Retinal pigment epithelial cell (primary cell): Measurements from ENCODE around the gene GOLGA8Q.
"Not testable (repeated sequence)": the region's sequence is repeated elsewhere in the genome, so short reads cannot be mapped to it uniquely, and the experiment has no call there.

Source experiments
- DNase-seq: peaks from one replicate; pipeline ENCODE4 v3.0.0-alpha.2; 2010; ENCODE audit warnings: low read depth
- H3K4me3 ChIP-seq: 2 replicates; pipeline ENCODE4 v1.5.1; 2011; ENCODE audit warnings: mild to moderate bottlenecking, low read length, control low read depth, moderate library complexity

GOLGA8Q gene

DNA sequence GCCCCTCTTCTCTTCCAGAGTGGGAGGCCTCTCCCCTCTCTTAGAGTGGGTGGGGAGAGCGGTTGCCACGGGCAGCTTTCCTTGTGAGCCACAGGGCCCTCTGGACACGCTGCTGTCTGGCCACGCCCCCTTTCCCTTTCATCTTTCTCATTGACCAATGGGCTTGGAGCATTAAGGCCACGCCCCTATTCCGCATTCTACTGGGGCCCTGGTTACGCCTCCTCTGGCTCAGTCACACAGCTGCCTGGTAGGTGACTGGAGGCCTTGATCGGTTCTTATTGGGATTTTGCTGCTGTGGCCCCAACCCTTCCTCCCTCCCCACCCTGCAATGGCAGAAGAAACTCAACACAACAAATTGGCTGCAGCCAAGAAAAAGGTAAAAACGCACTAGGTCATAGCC, at the start of gene GOLGA8Q:
GOLGA8Q (plus strand) TSS at position 301 of the 400 bp plus-strand sequence; CDS start at position 329, 28 bp downstream.
- not testable (repeated sequence) for DNase-seq, H3K4me3 ChIP-seq

- not testable (repeated sequence) for DNase-seq, H3K4me3 ChIP-seq
Measured at GRCh38 chr15:30502904-30503781, 48.7 kb upstream of the GOLGA8Q start.

- not testable (repeated sequence) for H3K4me3 ChIP-seq, DNase-seq
Measured at GRCh38 chr15:30504162-30504843, 47.5 kb upstream of the GOLGA8Q start.

- H3K4me3 ChIP-seq, DNase-seq: not testable (repeated sequence)
Measured at GRCh38 chr15:30514545-30514944, 37.3 kb upstream of the GOLGA8Q start.

DNA sequence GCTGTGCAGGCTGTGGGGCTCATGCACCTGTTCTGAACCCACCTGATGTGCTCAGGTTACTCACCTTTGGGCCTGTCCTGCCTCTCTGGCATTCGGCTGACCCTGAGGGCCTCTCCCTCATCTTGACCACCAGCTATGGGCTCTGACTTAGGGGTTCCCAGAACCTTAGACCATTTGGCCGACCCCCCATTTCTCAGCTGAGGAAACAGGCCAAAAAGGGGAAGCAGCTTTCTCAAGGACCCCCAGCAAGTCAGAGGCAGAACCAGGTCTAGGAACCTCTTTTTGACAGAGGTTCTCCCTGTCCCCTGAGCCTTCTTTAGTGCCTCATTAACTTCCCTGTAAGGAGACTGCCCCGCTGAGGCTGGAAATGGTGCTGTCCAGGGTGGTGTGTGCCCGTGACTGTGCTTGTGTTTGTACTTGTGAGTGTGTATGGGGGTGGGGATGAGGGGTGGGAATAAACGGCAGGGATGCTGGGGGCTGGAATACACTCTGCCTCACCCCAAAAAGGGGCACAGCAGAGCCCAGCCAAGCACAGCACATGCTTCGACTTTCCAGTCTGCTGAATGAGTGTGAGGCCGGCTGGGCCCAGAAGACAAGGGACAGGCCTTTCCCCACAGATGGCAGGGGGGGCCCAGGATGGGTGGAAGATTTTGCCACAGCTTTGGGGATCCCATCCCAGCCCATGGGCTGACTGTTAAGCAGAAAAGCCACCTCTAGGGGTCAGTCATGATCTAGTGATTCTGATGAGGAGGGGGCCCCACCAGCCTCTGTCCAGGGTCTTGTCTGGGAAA, 28.2 kb upstream of the GOLGA8Q start:
- not testable (repeated sequence) for H3K4me3 ChIP-seq, DNase-seq

GRCh38 chr15:30525912-30526311, 25.9 kb upstream of the GOLGA8Q start:
- DNase-seq = not testable (repeated sequence)

DNA sequence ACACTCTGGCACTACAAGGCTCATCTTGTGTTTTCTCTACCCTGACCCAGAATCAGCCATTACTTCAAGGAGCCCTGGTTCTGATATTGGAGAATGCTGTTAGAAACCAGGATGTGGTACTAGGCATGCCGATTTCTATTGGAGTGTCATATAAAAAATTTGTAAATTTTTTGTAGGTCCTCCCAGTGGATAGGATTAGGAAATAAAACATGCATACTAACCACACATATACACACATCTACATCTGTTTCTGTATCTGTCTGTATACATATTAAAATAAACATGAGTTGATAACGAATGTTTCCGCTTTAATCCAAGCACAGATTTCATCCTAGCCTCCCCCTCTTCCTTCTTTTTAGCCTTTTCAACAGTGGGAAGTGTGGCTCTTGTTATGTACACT, 22.8 kb upstream of the GOLGA8Q start:
- not testable (repeated sequence) for DNase-seq

More at GRCh38 chr15:30525912-30526311, 25.9 kb upstream of the GOLGA8Q start:
- H3K4me3 ChIP-seq = not testable (repeated sequence)

GRCh38 chr15:30566949-30567348, 15.1 kb downstream of the GOLGA8Q start:
- not testable (repeated sequence) for DNase-seq, H3K4me3 ChIP-seq

More for the DNA sequence above, 22.8 kb upstream of the GOLGA8Q start:
- H3K4me3 ChIP-seq = not testable (repeated sequence)

- not testable (repeated sequence) for DNase-seq
- H3K4me3 ChIP-seq = peak overlapping the region; percentile 41
Measured at GRCh38 chr15:30573012-30573491, 21.2 kb downstream of the GOLGA8Q start.

DNA sequence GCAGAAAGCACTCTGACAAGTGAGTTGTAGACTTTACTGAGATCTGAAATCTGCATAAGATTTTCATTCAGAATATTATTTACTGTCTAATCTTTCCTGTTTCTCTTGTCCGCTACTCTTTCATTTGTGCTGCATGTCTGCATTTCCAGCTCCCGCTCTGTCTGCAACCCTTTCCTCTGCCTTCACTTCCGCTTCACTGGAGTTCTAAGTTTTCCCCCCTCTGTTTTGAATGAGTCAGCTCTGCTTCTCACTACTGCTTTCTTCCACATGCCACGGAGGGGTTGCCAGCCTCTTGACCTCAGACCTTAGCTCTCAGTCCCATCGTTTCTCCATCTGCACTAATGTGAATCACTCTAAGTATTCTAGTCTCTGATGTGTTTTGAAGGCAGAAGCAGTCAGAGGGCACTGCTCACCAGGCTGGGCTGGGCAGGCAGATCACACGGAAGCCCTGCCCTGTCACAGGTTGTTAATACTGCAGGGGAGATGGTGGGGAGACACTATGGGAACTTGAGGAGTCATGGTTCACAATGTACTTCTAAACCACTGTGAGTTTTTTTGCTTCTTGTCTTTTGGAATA, 27.6 kb downstream of the GOLGA8Q start:
- not testable (repeated sequence) for H3K4me3 ChIP-seq, DNase-seq

- not testable (repeated sequence) for H3K4me3 ChIP-seq, DNase-seq
Measured at GRCh38 chr15:30580716-30581115, 28.9 kb downstream of the GOLGA8Q start.

- DNase-seq, H3K4me3 ChIP-seq: not testable (repeated sequence)
Measured at GRCh38 chr15:30598953-30599352, 47.1 kb downstream of the GOLGA8Q start.

DNA sequence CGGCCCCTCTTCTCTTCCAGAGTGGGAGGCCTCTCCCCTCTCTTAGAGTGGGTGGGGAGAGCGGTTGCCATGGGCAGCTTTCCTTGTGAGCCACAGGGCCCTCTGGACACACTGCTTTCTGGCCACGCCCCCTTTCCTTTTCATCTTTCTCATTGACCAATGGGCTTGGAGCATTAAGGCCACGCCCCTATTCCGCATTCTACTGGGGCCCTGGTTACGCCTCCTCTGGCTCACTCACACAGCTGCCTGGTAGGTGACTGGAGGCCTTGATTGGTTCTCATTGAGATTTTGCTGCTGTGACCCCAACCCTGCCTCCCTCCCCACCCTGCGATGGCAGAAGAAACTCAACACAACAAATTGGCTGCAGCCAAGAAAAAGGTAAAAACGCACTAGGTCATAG, 51.9 kb downstream of the GOLGA8Q start, which contains the start of gene GOLGA8H:
GOLGA8H (plus strand) TSS at position 233 of the 400 bp plus-strand sequence; CDS start at position 331, 98 bp downstream.
- DNase-seq = not testable (repeated sequence)

More for the DNA sequence above, 51.9 kb downstream of the GOLGA8Q start, which contains the start of gene GOLGA8H:
- H3K4me3 ChIP-seq = not testable (repeated sequence)
